NCI-H2196 treated with DMSO at 0.1 percent for 48 hours (cell line): Measurements from ENCODE around the gene LRRC34.

Source experiments
- DNase-seq: peaks from one replicate; lab custom pipeline; 2025; ENCODE audit not compliant: unreplicated experiment; lab: John Stamatoyannopoulos, UW

Gene LRRC34

DNA sequence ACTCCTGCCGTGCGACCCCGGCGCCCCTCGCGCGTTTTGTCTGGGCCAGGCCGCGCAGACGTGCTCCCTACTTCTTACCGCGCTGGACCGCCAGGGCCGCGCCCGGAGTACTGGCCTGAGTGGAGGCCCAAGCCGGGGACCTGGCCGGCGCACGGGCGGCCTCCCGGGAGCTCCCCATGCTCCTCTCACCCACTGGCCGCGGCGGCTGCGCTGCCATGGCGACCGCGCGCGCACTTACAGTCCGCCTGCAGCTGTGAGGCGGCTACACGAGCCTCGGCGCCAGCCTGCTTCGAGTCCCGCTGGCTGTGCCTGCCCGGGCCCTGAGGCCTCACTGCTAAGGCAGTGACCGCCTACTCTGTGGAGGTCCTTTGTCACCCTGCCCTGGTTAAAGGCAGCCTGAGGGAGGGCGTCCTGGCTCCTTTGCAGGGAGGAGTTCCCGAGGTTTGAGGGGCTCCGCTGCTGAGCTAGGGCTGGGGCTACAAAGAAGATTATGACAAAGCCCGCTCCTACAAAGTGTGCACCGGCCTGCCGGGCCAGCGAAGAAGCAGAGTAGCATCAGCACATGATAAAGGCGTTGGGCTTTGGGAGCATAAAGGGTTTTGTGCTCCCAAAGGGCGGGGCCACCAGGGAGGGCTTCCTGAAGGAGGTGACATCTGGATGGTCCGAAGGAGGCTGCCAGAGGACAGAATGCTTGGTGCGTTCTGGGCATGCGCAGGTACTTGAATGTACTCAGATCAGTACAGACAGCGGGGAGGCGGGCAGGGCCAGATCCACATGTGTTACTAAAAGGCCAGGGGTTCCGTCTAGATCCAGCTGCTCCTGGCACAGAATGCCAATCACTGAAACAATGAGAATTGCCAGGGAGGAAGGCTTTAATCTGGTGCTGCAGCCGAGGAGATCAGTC, at the start of gene LRRC34, which contains the start of gene LRRIQ4:
Gene LRRC34 (minus strand): TSS at position 573 of the 904 bp plus-strand sequence. CDS start 356 bp downstream, at position 217.
Gene LRRIQ4 (plus strand): TSS at position 539 of the 904 bp plus-strand sequence. CDS start 9,052 bp downstream, outside the sequence.
- DNase-seq, result peak; percentile 95

DNA sequence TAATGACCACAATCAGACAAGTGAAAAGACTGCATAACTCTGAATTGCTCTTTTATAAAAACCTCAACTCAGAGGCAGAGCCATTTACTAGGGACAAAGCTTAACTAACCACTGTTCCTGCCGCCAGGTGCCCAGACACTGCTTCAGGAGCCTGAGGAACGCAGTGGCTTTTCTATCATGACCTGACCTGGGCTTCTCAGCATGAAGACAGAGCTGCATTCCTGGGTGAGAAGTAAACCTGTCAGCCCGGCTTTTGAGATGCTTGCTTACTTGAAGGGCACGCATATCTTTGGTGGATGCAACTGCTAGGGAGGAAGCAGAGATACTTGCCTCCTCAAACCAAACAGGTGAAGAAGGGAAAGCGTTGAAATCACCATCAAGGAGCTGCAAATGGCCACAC, 49.2 kb upstream of the LRRC34 start:
- no peak for DNase-seq

- no peak for DNase-seq
These were observed 45.1 kb upstream of the LRRC34 start for GRCh38 chr3:169857811-169858210.

DNA sequence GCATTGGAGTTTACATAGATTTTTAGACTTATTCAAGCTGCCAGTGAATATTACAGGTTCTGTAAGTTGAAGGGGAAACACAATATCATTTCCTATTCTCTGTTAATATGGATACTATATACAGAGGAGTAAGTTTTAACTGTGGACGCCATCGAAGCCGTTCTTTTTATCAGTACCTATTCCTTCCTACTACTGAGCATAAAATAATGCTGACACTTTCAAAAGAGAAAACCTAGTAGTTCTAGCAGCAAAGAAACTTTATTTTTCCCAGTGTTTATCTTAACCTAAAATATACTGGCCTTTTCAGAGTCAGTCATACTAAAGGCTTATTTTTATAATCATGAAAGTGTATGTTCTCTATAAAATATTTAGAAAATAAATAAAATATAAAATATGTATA, 42.8 kb upstream of the LRRC34 start:
- DNase-seq, result no peak

DNA sequence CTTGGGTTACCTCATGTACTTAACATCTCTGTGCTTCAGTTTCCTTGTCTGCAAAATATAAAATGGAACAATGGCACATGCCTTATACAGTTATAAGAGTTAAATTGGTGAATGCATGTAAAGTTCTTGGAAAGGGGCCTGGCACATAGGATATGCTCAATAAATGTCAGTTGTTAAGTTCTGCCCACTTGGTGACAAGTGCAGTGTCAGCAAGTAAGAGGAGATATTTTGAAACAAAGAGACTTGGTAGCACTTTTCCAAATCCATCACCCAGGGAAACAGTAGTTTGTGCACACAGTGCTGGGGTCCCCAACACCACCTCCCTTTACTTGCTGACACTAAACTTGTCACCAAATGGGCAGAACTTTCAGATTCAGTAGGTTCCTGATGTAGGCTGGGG, 37.9 kb upstream of the LRRC34 start:
- DNase-seq, result no peak

DNA sequence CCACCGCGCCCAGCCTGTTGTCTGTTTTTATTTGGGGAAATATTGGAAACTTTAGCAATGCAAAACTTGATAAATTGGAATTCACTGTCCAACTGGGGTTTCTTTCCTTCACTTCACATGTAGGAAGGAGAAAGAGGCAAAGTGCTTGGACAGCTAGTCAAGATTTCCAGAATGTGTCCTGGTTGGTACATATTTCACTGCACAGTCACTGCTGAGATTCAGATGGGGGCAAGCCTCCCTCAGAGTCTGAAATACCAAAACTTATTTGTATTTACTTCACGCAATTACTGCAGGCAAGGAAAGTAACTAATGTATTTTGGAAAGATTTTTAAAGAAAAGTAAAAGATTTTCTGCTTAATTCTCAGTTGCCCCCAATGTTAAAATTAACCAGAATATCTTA, 36.0 kb upstream of the LRRC34 start:
- DNase-seq, result no peak

DNA sequence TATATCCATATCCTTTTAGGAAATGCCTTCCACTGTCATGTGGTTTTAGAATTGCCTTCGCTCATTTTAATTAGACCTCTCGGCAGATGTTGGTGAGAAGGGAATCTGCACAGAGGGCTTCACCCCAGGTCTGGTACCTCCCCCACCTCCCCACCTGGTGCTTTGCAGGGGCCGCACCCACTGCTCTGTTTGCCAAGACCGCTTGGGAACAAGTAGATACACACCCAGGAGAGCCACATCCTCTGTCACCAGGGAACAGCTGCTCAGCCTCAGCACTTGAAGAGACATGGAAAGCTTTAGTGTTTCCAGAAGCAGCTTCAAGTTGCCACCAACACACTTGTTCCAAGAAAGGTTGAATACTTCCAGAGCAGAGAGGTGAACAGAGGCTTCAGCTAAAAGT, 35.2 kb upstream of the LRRC34 start:
- peak; percentile 28 for DNase-seq

GRCh38 chr3:169846458-169847193, 33.9 kb upstream of the LRRC34 start:
- DNase-seq, result no peak

DNA sequence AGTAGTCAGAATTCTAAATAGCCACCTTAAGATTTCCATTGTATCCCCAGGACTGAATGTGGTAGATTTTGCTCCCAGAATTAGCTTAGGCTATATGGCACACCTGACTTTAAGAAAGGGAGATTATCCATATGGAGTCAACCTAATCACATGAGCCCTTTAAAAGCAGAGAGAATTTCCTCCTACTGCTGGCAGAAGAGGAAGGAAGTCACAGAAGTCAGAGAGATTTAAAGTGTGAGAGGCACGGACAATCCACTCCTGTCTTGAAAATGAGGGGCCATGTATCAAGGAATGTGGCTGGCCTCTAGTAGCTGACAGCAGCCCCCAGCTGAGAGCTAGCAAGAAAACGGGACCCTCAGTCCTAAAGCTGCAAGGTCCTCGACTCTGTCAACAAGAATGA, 30.3 kb upstream of the LRRC34 start:
- DNase-seq, result no peak

DNA sequence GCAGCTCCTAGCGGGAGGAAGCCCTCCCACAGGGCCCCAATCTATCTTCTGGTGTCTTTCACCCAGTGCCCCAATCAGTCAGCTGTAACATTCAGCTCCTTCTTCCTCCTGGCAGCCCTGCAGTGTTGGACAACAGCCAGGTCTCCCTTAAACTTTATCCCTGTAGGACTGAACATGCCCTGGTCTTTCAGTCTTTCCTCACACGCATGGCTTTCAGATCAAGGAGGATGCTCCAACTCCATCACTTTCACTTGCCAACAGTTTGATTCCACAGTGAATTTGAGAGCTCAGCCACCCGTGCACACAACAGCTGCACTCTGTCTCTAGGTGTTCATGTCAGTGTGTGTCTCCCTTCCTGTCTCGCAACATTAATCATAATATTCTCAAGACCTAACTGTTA, 28.5 kb upstream of the LRRC34 start:
- DNase-seq, result no peak

- no peak for DNase-seq
These were observed 25.9 kb upstream of the LRRC34 start for GRCh38 chr3:169838511-169839030.

DNA sequence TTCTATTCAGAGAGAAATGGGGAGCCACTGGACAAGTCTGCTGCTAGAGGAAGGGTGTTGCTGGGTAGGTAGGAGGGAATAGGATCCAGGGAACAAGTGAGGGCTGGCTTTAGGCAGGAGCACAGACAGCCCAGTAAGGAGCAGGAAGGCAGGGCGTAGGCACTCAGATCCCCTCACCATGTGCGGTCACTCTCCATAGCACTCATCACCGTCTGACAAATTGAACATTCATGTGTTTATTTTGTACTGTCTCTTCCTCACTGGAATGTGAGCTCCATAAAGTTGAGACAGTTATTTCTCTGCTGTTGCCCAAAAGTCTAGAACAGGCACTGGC, 24.2 kb upstream of the LRRC34 start:
- no peak for DNase-seq

DNA sequence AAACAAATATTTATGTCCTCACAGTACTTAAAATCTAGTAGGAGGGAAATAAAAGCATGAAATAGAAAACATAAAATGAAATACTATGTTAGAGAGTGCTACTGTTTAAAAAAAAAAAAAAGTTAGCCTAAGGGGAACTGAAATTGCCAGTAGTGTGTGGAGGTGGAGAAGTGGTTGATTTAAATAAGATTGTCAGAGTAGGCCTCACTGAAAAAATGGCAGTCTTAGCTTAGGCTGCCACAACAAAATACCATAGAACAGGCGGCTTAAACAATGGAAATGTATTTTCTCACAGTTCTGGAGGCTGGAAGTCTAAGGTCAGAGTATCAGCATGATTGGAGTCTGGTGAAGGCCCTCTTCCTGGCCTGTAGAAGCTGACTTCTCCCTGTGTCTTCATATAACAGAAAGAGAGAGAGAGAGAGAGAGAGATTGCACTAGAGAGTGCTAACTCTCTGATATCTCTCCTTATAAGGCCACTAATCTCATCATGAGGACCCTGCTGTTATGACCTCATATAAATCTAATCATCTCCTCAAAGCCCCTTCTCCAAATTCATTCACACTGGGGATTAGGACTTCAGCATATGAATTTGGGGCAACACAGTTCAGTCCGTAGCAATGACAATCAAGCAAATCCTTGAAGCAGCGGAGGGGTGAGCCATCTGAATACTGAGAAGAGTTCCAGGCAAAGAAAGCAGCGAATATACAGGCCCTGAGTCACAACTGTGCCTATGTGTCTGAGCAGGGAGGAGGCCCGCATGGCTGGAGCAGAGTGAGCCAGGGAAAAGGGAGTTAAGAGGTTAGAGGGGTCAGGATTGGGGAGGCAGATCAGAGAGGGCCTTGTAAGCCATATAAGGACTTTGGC, 23.6 kb upstream of the LRRC34 start:
- DNase-seq, result no peak

GRCh38 chr3:169835533-169835932, 22.8 kb upstream of the LRRC34 start:
- DNase-seq, result no peak

GRCh38 chr3:169827712-169828111, 15.0 kb upstream of the LRRC34 start:
- DNase-seq, result no peak

GRCh38 chr3:169825316-169825715, 12.6 kb upstream of the LRRC34 start:
- DNase-seq, result no peak

GRCh38 chr3:169822983-169823382, 10.3 kb upstream of the LRRC34 start:
- peak; percentile 67 for DNase-seq

GRCh38 chr3:169822540-169822939, 9.8 kb upstream of the LRRC34 start:
- DNase-seq, result peak; percentile 67

DNA sequence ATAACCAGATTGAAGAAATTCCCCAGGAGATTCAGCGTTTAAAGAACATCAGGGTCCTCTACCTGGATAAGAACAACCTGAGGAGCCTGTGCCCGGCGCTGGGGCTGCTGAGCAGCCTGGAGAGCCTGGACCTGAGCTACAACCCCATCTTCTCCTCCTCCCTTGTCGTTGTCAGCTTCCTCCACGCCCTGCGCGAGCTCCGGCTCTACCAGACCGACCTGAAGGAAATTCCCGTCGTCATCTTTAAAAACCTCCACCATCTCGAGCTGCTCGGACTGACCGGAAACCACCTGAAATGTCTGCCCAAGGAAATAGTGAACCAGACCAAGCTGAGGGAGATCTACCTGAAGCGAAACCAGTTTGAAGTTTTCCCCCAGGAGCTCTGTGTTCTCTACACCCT, 9.4 kb upstream of the LRRC34 start:
- DNase-seq, result no peak

GRCh38 chr3:169818316-169818715, 5.6 kb upstream of the LRRC34 start:
- no peak for DNase-seq

DNA sequence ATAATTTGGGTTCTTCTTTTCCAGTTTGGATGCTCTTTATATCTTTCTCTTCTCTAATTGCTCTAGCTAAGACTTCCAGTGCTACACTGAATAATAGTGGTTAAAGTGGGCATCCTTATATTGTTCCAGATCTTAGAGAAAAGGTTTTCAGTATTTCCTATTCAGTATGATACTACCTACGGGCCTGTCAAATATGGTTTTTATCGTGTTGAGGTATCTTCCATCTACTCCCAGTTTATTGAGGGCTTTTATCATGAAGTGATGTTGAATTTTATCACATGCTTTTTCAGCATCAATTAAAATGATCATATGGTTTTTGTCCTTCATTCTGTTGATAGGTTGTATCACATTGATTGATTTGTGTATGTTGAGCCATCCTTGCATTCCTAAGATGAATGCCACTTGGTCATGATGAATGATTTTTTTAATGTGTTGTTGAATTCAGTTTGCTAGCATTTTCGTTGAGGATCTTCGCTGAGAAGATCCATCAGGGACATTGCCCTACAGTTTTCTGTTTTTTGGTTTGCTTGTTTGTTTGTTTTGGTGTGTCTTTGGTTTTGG, 3.0 kb upstream of the LRRC34 start:
- DNase-seq, result no peak
